Heart left ventricle (tissue), 16 donors: ENCODE measurements around the gene SNRNP48. TPM values are rescaled to one million over a fixed set of nuclear protein-coding genes. Genes with fewer than 3 reads are reported as not detected.
A peak's percentile ranks its signal among the peaks of the same experiment; 100 is the strongest.

Source experiments
- ATAC-seq, 4 donors: fragments of 200-7000 bp; cut with Tn5 transposase; one replicate each; pipeline ENCODE4 v1.9.1; 2020 to 2022; ENCODE audit warnings: moderate library complexity in 4 of 4, mild to moderate bottlenecking in 3 of 4, moderate number of reproducible peaks in 1 of 4
- DNase-seq, 5 donors: peaks; one replicate each; pipeline ENCODE4 v3.0.0-alpha.2; 2020
- H3K27ac ChIP-seq, 12 donors: fragments of 200-600 bp; sonication (generic) in 4 of 12; one replicate each; pipeline versions ENCODE4 v1.5.0 to v1.8.0; 2016 to 2022; ENCODE audit warnings: mild to moderate bottlenecking in 2 of 12
- H3K27me3 ChIP-seq, 9 donors: fragments of 200-600 bp; sonication (generic) in 2 of 9; one replicate each; pipeline versions ENCODE4 v1.5.1 to v1.8.0; 2016 to 2022; ENCODE audit warnings: mild to moderate bottlenecking in 3 of 9
- H3K36me3 ChIP-seq, 9 donors: fragments of 200-600 bp; sonication (generic) in 2 of 9; one replicate each; pipeline versions ENCODE4 v1.5.0 to v1.8.0; 2018 to 2022; ENCODE audit warnings: mild to moderate bottlenecking in 2 of 9
- H3K4me1 ChIP-seq, 12 donors: fragments of 200-600 bp; sonication (generic) in 4 of 12; one replicate each; pipeline versions ENCODE4 v1.5.0 to v1.8.0; 2016 to 2022; ENCODE audit warnings: mild to moderate bottlenecking in 3 of 12
- H3K4me3 ChIP-seq, 12 donors: fragments of 200-600 bp; sonication (generic) in 4 of 12; one replicate each; pipeline versions ENCODE4 v1.5.0 to v1.8.0; 2017 to 2022; ENCODE audit warnings: mild to moderate bottlenecking in 9 of 12, moderate library complexity in 4 of 12
- H3K9me3 ChIP-seq, 12 donors: fragments of 200-600 bp; sonication (generic) in 4 of 12; one replicate each; pipeline versions ENCODE4 v1.5.0 to v1.8.0; 2016 to 2022; ENCODE audit warnings: mild to moderate bottlenecking in 1 of 12
- CTCF ChIP-seq, 12 donors: fragments of 200-600 bp; sonication (generic) in 4 of 12; IDR thresholded peaks; one replicate each; pipeline versions ENCODE4 v1.5.0 to v1.8.0; 2018 to 2022; ENCODE audit warnings: antibody characterized with exemption in 12 of 12, mild to moderate bottlenecking in 5 of 12
- POLR2A ChIP-seq, 2 donors: fragments of 450-650 bp; IDR thresholded peaks; one replicate each; pipeline ENCODE4 v1.6.1; 2017; ENCODE audit warnings: antibody characterized with exemption in 2 of 2, mild to moderate bottlenecking in 2 of 2, moderate library complexity in 2 of 2
- WGBS, 4 donors: extraction: QIAGEN DNeasy Blood & Tissue Kit in 2 of 4; methylation state at CpG; one replicate each; pipeline versions ENCODE4 v1.1.5 to v1.1.7; 2013 to 2018; 5-methylcytosine and 5-hydroxymethylcytosine counted together
- intact Hi-C, 10 donors: fragments of 100-400 bp; cut with DNase I; formaldehyde crosslinking; loops; one replicate each; pipeline versions ENCODE4 v1.11.1 to v1.14.2; 2022
- long read RNA-seq, 3 donors: library from polyadenylated mRNA; unstranded; transcript quantifications; one replicate each; pipeline ENCODE4 v2.0.0, GENCODE V29; 2020 to 2021
- polyA plus RNA-seq, 2 donors: library from polyadenylated mRNA; stranded (reverse); fragments of 200-250 nt; gene quantifications; one replicate each; pipeline ENCODE4 v1.2.3, GENCODE V29; 2013
- total RNA-seq, 9 donors: library from RNA; depleted of rRNA in 2 of 9; stranded (reverse); fragments of >200 nt in 2 of 9; fragmentation: NEBNext Ultra II Directional in 3 of 9; extraction: Animal tissue kit (Norgen Biotek cat#: 25700) in 3 of 9; gene quantifications; one replicate each; pipeline versions ENCODE4 v1.1.0 to v1.2.4, GENCODE V29; 2016 to 2023
- donor health status: ischemic (EF 13 %, LVEDD 7.1; RV severe dilation, severe dysfunction).
- donor health status: healthy with polysubstance abuse.
- donor health status: DM: no; HTN: yes; CAD: no.
- donor health status: DM: no; HTN: no; CAD: no.
- donor health status: ischemic (EF 25% LVEDD 6.9; RV normal size, moderate dysfunction).
- donor health status: ischemic (EF 25% LVEDD 5.7; RV mildly dilated, moderate dysfunction).
- donor health status: healthy.
- donor health status: DM: yes; HTN: yes; CAD: no.
- donor health status: ischemic (EF 35%, LVEDD 5.7; RV mildly dilated, moderate dysfunction).
- donor health status: nonischemic (EF 11% LVEDD 7.7; RV severe dilation, severe dysfunction).
- donor health status: DM: yes; HTN: yes; CAD: no.
- donor health status: PGD.
- donor health status: ischemic (EF 29% LVEDD 5.4; RV normal size, mild dysfunction).
- donor health status: nonischemic (EF 23%, LVEDD 6.1; RV moderate dilation, normal function).

The SNRNP48 gene
- total RNA-seq = 10 to 100 TPM in 7 of 9 donors, 1 to 10 TPM in 2; 8.2 to 25.8 (median 13.3) TPM
- 10 to 100 TPM in 1 of 2 donors, 1 to 10 TPM in 1; 9.0 to 20.4 TPM for polyA plus RNA-seq
- long read RNA-seq, donor 1, full-length matches to known transcripts = 3 of 8 reads
- long read RNA-seq, donor 1, partial matches to known transcripts = 1 of 8 reads
- long read RNA-seq, donor 1, other reads (novel, unspliced or antisense) = 4 of 8 reads
- long read RNA-seq, donor 2, full-length matches to known transcripts = 4 of 19 reads
- long read RNA-seq, donor 2, partial matches to known transcripts = 8 of 19 reads
- long read RNA-seq, donor 2, other reads (novel, unspliced or antisense) = 7 of 19 reads
- long read RNA-seq, donor 3, full-length matches to known transcripts = 11 of 19 reads
- long read RNA-seq, donor 3, partial matches to known transcripts = 7 of 19 reads
- long read RNA-seq, donor 3, other reads (novel, unspliced or antisense) = 1 of 19 reads

DNA sequence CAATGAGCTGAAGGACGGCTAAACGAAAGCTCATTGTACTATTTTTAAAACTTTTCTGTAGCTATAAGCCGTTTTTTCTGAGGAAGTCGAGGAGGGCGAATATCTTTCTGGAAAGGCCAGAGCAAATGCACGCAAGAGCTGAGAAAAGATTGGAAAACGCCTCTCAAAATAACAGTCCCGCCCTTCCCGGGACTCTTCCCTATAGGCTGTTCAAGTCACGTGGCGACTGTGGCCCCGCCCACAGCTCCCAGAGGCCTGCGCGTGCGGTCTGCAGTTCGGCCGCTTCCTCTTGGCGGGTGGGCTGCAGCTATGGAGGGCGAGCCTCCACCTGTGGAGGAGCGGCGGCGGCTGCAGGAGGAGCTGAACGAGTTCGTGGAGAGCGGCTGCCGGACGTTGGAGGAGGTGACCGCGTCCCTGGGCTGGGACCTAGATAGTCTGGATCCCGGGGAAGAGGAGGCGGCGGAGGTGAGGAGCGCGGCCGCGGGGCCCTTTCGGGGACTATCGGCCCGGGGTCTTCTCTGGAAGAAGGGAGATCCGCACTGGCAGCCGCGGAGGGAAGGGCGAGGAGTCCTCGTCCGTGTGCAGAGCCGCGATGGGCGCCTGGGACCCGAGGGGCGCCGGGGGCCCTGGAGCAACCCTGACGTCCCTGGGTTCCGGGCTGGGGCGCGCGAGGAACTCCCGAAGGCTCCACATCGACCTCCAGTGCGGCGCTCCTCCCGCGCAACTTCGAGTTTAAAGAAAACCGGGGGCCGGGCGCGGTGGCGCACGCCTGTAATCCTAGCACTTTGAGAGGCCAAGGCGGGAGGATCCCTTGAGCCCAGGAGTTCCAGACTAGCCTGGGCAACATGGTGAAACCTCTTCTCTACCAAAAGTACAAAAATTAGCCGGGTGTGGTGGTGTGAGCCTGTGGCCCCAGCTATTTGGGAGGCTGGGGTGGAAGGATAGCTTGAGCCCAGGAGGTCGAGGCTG is at the start of gene SNRNP48:
TSS of gene SNRNP48 (plus strand) at position 250 of the 969 bp plus-strand sequence. CDS start at position 310, 60 bp downstream.
- 0 to 2% (median 1%) methylated on average over 31 to 72 of the region's 72 CpGs for WGBS, 4 donors
- peak within 1 kb of the TSS; percentile 66 to 89 (median 80) for H3K27ac ChIP-seq
- H3K9me3 ChIP-seq = no peaks in the 10 kb centered on the region
- intact Hi-C loops = loop anchor here in 2 of 10 donors (5.0 to 10.0 kb wide), 3 partner anchors 48 to 198 kb away; partner anchors contain the start of gene DSP (in 1 of the 2)
- peaks cover 3 to 52% (median 32%) of the 10 kb centered on the region in 12 donors for H3K4me1 ChIP-seq
- H3K36me3 ChIP-seq = peaks cover 0 to 33% (median 19%) of the 10 kb centered on the region in 9 donors
- TF ChIP-seq CTCF (IDR thresholded peaks at IDR 0.05) (peak in 1 of 12 donors; percentile 7), POLR2A (IDR thresholded peaks at IDR 0.05) (peak; percentile 22 to 80)
- DNase-seq (peak; percentile 95 to 97 (median 96)), ATAC-seq (peak; percentile 98 to 99 (median 98))
- H3K4me3 ChIP-seq = peak within 1 kb of the TSS; percentile 64 to 99 (median 88)
- no peaks in the 10 kb centered on the region for H3K27me3 ChIP-seq

DNA sequence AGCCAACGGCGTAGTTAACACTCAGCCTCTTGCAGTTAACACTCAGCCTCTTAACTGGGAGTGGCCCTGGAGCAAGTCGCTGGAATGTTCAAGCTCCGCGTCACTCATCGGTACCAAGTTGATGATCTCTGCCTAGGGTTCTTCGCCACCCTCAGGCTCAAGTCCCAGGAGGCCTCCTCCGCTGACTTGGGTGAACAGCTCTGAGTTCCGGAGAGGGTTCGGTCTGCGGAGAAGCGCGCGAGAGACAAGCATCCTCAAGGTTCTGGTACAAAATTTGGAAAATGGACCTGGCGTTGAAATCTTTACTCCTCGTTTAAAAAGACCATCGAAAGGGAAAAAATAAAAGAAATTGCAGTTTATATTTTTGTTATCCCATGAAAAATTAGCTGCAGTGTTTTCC is 49.4 kb upstream of the SNRNP48 start:
- H3K4me3 ChIP-seq = peak overlapping the region; percentile 59 to 83 (median 70)

More for the DNA sequence above, 49.4 kb upstream of the SNRNP48 start:
- 9 to 19% (median 13%) methylated on average over 17 of the region's 17 CpGs for WGBS, 4 donors
- Histone ChIP-seq H3K27ac (peak overlapping the region; percentile 19 to 97 (median 92)), H3K4me1 (peaks cover 0 to 29% (median 5%) of the 10 kb centered on the region in 12 donors), H3K36me3 (no peaks in the 10 kb centered on the region), H3K27me3 (peaks cover 0 to 97% (median 35%) of the 10 kb centered on the region in 9 donors), H3K9me3 (no peaks in the 10 kb centered on the region)
- DNase-seq = peak in 4 of 5 donors; percentile 44 to 78 (median 74)
- no peak for TF ChIP-seq CTCF (IDR thresholded peaks at IDR 0.05)
- TF ChIP-seq POLR2A (IDR thresholded peaks at IDR 0.05) = no peak
- intact Hi-C loops = loop anchor here in 6 of 10 donors (2.0 to 5.0 kb wide), 4 partner anchors 52 to 113 kb away; partner anchors contain the start of gene SNRNP48 (in 1 of the 6)
- ATAC-seq = peak; percentile 45 to 61 (median 53)
